ENCODE measurements around the gene KCP. TPM values are rescaled to one million over a fixed set of nuclear protein-coding genes. Genes with fewer than 3 reads are reported as not detected.
A peak's percentile ranks its signal among the peaks of the same experiment; 100 is the strongest.

The KCP gene
- total and polyA plus RNA-seq, 10 of the 15 experiments (the other 5 are each of a cell fraction or from before 2014, with no cell fraction given) = 0.05 to 7.8 (median 2.5) TPM

DNA sequence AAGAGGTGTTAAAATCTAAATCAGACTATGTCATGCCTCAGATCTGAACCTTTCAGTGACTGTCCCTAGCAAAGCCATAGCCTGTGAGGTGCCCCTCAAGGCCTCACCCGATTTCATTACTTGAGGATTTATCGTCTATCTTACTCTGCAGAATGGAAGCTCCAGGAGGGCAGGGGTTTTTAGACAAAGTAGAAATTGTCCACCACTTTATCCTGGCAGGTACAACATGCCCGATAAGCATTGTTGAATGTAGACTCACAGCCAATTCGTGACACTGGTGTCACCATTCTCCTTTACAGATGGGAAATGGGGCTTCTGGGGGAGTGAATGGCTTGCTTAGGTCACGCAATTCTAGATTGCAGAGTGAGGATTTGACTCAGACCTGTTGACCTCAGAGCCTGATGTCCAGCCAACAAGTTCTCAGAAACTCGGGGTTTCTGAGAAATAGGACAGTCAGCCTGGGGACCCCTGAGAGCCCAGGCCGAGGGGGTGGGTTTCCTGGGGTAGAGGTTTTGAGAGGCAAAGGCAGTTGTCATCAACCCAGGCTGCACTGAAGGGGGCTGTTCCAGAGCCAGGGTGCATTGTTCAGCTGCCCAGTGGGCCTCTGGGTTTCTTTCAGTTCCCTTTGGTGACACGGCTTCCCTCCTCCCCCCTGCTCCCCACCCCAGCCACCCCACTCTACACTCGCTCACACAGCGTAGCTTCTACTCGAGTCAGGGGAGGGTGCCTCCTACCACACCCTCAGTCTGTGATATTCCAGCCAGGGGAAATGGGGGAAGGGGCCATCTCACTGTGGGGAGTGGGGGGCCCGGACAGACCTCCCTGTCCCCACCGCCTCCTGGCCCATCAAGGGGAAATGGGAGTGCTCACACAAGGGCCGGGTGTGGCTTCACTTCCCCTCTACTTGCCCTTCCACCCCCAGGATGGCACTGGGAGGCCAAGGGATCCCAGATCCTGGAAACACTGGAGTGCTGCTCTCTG lies 24.1 kb upstream of the KCP start (continued):
- TF ChIP-seq IKZF1 (conservative IDR thresholded peaks at IDR 0.05) = peak; percentile 84
- TF ChIP-seq RBBP5 (conservative IDR thresholded peaks at IDR 0.05) = no peak
- TF ChIP-seq, protein P1, sequence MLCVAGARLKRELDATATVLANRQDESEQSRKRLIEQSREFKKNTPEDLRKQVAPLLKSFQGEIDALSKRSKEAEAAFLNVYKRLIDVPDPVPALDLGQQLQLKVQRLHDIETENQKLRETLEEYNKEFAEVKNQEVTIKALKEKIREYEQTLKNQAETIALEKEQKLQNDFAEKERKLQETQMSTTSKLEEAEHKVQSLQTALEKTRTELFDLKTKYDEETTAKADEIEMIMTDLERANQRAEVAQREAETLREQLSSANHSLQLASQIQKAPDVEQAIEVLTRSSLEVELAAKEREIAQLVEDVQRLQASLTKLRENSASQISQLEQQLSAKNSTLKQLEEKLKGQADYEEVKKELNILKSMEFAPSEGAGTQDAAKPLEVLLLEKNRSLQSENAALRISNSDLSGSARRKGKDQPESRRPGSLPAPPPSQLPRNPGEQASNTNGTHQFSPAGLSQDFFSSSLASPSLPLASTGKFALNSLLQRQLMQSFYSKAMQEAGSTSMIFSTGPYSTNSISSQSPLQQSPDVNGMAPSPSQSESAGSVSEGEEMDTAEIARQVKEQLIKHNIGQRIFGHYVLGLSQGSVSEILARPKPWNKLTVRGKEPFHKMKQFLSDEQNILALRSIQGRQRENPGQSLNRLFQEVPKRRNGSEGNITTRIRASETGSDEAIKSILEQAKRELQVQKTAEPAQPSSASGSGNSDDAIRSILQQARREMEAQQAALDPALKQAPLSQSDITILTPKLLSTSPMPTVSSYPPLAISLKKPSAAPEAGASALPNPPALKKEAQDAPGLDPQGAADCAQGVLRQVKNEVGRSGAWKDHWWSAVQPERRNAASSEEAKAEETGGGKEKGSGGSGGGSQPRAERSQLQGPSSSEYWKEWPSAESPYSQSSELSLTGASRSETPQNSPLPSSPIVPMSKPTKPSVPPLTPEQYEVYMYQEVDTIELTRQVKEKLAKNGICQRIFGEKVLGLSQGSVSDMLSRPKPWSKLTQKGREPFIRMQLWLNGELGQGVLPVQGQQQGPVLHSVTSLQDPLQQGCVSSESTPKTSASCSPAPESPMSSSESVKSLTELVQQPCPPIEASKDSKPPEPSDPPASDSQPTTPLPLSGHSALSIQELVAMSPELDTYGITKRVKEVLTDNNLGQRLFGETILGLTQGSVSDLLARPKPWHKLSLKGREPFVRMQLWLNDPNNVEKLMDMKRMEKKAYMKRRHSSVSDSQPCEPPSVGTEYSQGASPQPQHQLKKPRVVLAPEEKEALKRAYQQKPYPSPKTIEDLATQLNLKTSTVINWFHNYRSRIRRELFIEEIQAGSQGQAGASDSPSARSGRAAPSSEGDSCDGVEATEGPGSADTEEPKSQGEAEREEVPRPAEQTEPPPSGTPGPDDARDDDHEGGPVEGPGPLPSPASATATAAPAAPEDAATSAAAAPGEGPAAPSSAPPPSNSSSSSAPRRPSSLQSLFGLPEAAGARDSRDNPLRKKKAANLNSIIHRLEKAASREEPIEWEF (IDR thresholded peaks at IDR 0.05; ENCODE audit: insufficient replicate concordance, low read depth, low read length) = no peak
- TF ChIP-seq, protein P2, sequence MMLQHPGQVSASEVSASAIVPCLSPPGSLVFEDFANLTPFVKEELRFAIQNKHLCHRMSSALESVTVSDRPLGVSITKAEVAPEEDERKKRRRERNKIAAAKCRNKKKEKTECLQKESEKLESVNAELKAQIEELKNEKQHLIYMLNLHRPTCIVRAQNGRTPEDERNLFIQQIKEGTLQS (IDR thresholded peaks at IDR 0.05; ENCODE audit: borderline replicate concordance, extremely low read depth, low read depth, low read length) = no peak
- no peak for TF ChIP-seq YBX1 (IDR thresholded peaks at IDR 0.05)
- no peak for TF ChIP-seq FOXM1 (IDR thresholded peaks at IDR 0.05; ENCODE audit: low read depth, low read length)
- no peak for TF ChIP-seq NFIC (IDR thresholded peaks at IDR 0.05; ENCODE audit: low read depth, low read length)
- TF ChIP-seq, protein P3, sequence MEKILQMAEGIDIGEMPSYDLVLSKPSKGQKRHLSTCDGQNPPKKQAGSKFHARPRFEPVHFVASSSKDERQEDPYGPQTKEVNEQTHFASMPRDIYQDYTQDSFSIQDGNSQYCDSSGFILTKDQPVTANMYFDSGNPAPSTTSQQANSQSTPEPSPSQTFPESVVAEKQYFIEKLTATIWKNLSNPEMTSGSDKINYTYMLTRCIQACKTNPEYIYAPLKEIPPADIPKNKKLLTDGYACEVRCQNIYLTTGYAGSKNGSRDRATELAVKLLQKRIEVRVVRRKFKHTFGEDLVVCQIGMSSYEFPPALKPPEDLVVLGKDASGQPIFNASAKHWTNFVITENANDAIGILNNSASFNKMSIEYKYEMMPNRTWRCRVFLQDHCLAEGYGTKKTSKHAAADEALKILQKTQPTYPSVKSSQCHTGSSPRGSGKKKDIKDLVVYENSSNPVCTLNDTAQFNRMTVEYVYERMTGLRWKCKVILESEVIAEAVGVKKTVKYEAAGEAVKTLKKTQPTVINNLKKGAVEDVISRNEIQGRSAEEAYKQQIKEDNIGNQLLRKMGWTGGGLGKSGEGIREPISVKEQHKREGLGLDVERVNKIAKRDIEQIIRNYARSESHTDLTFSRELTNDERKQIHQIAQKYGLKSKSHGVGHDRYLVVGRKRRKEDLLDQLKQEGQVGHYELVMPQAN (conservative IDR thresholded peaks at IDR 0.05) = no peak
- no peak for TF ChIP-seq SREBF1 (IDR thresholded peaks at IDR 0.05; ENCODE audit: low read length)
- TF ChIP-seq MTA2 (IDR thresholded peaks at IDR 0.05; ENCODE audit: low read depth) = peak; percentile 69
- TF ChIP-seq BACH1 (IDR thresholded peaks at IDR 0.05; ENCODE audit: borderline replicate concordance) = no peak; the same call in 1 of the 2 replicates
- 0 out of 2 replicates have a peak, but pooled peaks have one; percentile 38 for TF ChIP-seq NBN (IDR thresholded peaks at IDR 0.05)
- TF ChIP-seq, protein P4, sequence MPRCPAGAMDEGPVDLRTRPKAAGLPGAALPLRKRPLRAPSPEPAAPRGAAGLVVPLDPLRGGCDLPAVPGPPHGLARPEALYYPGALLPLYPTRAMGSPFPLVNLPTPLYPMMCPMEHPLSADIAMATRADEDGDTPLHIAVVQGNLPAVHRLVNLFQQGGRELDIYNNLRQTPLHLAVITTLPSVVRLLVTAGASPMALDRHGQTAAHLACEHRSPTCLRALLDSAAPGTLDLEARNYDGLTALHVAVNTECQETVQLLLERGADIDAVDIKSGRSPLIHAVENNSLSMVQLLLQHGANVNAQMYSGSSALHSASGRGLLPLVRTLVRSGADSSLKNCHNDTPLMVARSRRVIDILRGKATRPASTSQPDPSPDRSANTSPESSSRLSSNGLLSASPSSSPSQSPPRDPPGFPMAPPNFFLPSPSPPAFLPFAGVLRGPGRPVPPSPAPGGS (IDR thresholded peaks at IDR 0.05; ENCODE audit: borderline replicate concordance, insufficient read depth, low read depth, low read length, poor library complexity, severe bottlenecking) = peak; percentile 90
- TF ChIP-seq, protein P5, sequence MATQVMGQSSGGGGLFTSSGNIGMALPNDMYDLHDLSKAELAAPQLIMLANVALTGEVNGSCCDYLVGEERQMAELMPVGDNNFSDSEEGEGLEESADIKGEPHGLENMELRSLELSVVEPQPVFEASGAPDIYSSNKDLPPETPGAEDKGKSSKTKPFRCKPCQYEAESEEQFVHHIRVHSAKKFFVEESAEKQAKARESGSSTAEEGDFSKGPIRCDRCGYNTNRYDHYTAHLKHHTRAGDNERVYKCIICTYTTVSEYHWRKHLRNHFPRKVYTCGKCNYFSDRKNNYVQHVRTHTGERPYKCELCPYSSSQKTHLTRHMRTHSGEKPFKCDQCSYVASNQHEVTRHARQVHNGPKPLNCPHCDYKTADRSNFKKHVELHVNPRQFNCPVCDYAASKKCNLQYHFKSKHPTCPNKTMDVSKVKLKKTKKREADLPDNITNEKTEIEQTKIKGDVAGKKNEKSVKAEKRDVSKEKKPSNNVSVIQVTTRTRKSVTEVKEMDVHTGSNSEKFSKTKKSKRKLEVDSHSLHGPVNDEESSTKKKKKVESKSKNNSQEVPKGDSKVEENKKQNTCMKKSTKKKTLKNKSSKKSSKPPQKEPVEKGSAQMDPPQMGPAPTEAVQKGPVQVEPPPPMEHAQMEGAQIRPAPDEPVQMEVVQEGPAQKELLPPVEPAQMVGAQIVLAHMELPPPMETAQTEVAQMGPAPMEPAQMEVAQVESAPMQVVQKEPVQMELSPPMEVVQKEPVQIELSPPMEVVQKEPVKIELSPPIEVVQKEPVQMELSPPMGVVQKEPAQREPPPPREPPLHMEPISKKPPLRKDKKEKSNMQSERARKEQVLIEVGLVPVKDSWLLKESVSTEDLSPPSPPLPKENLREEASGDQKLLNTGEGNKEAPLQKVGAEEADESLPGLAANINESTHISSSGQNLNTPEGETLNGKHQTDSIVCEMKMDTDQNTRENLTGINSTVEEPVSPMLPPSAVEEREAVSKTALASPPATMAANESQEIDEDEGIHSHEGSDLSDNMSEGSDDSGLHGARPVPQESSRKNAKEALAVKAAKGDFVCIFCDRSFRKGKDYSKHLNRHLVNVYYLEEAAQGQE (IDR thresholded peaks at IDR 0.05; ENCODE audit: low read depth, low read length) = no peak
- peak; percentile 93 for TF ChIP-seq DPF2 (IDR thresholded peaks at IDR 0.05)
- TF ChIP-seq KDM1A (IDR thresholded peaks at IDR 0.05; ENCODE audit: borderline replicate concordance) = no peak
- TF ChIP-seq JUNB (IDR thresholded peaks at IDR 0.05) = peak; percentile 95

All from GM12878 (cell line).